H9 (cell line): ENCODE results near the gene LDLRAD4. TPM values are rescaled to one million over a fixed set of nuclear protein-coding genes. Genes with fewer than 3 reads are reported as not detected.

Experiments used
- DNase-seq: peaks from one replicate; pipeline ENCODE4 v3.0.0-alpha.2; 2017
- H2AFZ ChIP-seq: one replicate; pipeline ENCODE4 v1.6.1; 2013; ENCODE audit warnings: mild to moderate bottlenecking, low read length, control low read depth, moderate library complexity
- H2AK5ac ChIP-seq: 2 replicates; pipeline ENCODE4 v1.6.1; 2013; ENCODE audit warnings: low read length, control low read depth, mixed read lengths; ENCODE audit not compliant: insufficient read length
- H2BK120ac ChIP-seq: one replicate; pipeline ENCODE4 v1.6.1; 2013; ENCODE audit warnings: low read depth, mild to moderate bottlenecking, low read length, control low read depth, inconsistent platforms; ENCODE audit not compliant: poor library complexity, severe bottlenecking
- H2BK12ac ChIP-seq: 2 replicates; pipeline ENCODE4 v1.6.1; 2013; ENCODE audit warnings: low read length, control low read depth, mixed read lengths, low read depth; ENCODE audit not compliant: insufficient read length
- H2BK15ac ChIP-seq: 2 replicates; pipeline ENCODE4 v1.6.1; 2013; ENCODE audit warnings: low read depth, low read length, control low read depth
- H2BK20ac ChIP-seq: one replicate; pipeline ENCODE4 v1.6.1; 2013; ENCODE audit warnings: low read depth, mild to moderate bottlenecking, low read length, control low read depth, inconsistent platforms; ENCODE audit not compliant: poor library complexity, severe bottlenecking
- H2BK5ac ChIP-seq: 2 replicates; pipeline ENCODE4 v1.6.1; 2013; ENCODE audit warnings: low read length, control low read depth, mixed read lengths; ENCODE audit not compliant: insufficient read length
- H3K14ac ChIP-seq: 2 replicates; pipeline ENCODE4 v1.6.1; 2013; ENCODE audit warnings: low read length, control low read depth; ENCODE audit not compliant: insufficient read depth
- H3K18ac ChIP-seq: 2 replicates; pipeline ENCODE4 v1.6.1; 2013; ENCODE audit warnings: low read depth, mild to moderate bottlenecking, mixed read lengths, low read length, control low read depth; ENCODE audit not compliant: insufficient read length
- H3K23ac ChIP-seq: 2 replicates; pipeline ENCODE4 v1.6.1; 2013; ENCODE audit warnings: low read length, control low read depth, mixed read lengths, low read depth; ENCODE audit not compliant: insufficient read length
- H3K23me2 ChIP-seq: 2 replicates; pipeline ENCODE4 v1.6.1; 2013; ENCODE audit warnings: low read depth, mild to moderate bottlenecking, mixed read lengths, low read length, control low read depth; ENCODE audit not compliant: insufficient read length, poor library complexity, severe bottlenecking
- H3K27ac ChIP-seq: 2 replicates; pipeline ENCODE4 v1.5.1; 2013; ENCODE audit warnings: low read length, control low read depth, mixed read lengths, low read depth; ENCODE audit not compliant: insufficient read length
- H3K27me3 ChIP-seq: 2 replicates; pipeline ENCODE4 v1.6.1; 2013; ENCODE audit warnings: low read length, control low read depth, inconsistent platforms; ENCODE audit not compliant: insufficient read depth
- H3K4ac ChIP-seq: 2 replicates; pipeline ENCODE4 v1.6.1; 2013; ENCODE audit warnings: low read depth, mild to moderate bottlenecking, control low read depth, inconsistent platforms, low read length, moderate library complexity
- H3K4me1 ChIP-seq: 2 replicates; pipeline ENCODE4 v1.6.1; 2013; ENCODE audit warnings: low read length, control low read depth, inconsistent platforms; ENCODE audit not compliant: insufficient read depth
- H3K4me2 ChIP-seq: 2 replicates; pipeline ENCODE4 v1.6.1; 2013; ENCODE audit warnings: low read length, control low read depth, mixed read lengths; ENCODE audit not compliant: insufficient read length, insufficient read depth
- H3K56ac ChIP-seq: 2 replicates; pipeline ENCODE4 v1.6.1; 2013; ENCODE audit warnings: low read depth, mild to moderate bottlenecking, mixed read lengths, low read length, control low read depth; ENCODE audit not compliant: insufficient read length
- H3K79me1 ChIP-seq: 2 replicates; pipeline ENCODE4 v1.6.1; 2013; ENCODE audit warnings: low read depth, mild to moderate bottlenecking, moderate library complexity, low read length, control low read depth, inconsistent platforms; ENCODE audit not compliant: insufficient read depth, poor library complexity, severe bottlenecking
- H3K79me2 ChIP-seq: 2 replicates; pipeline ENCODE4 v1.6.1; 2013; ENCODE audit warnings: low read length, control low read depth, inconsistent platforms; ENCODE audit not compliant: insufficient read depth
- H3K9ac ChIP-seq: 2 replicates; pipeline ENCODE4 v1.6.1; 2013; ENCODE audit warnings: low read length, control low read depth, mixed read lengths; ENCODE audit not compliant: insufficient read length; ENCODE audit errors: extremely low read depth
- H3K9me3 ChIP-seq: one replicate; pipeline ENCODE4 v1.6.1; 2013; ENCODE audit warnings: low read depth, low read length, inconsistent platforms; ENCODE audit not compliant: control insufficient read depth
- H3T11ph ChIP-seq: one replicate; pipeline ENCODE4 v1.6.1; 2013; ENCODE audit warnings: mild to moderate bottlenecking, low read length, control low read depth, inconsistent platforms
- H4K20me1 ChIP-seq: one replicate; pipeline ENCODE4 v1.6.1; 2013; ENCODE audit not compliant: control insufficient read depth, insufficient read length, insufficient read depth
- H4K5ac ChIP-seq: 2 replicates; pipeline ENCODE4 v1.6.1; 2013; ENCODE audit warnings: low read depth, mild to moderate bottlenecking, mixed read lengths, low read length, control low read depth; ENCODE audit not compliant: insufficient read length
- H4K8ac ChIP-seq: replicated peaks from 2 replicates; pipeline ENCODE4 v1.6.1; 2013; ENCODE audit warnings: low read length, control low read depth, mixed read lengths, low read depth; ENCODE audit not compliant: insufficient read length
- H4K91ac ChIP-seq: 2 replicates; pipeline ENCODE4 v1.6.1; 2013; ENCODE audit warnings: low read depth, mild to moderate bottlenecking, moderate library complexity, mixed read lengths, low read length, control low read depth; ENCODE audit not compliant: insufficient read length
- H3K27ac Mint-ChIP-seq, 3 experiments: 2 replicates in 2 of 3; 3 replicates in 1 of 3; pipeline ENCODE4 v1.8.0; 2020 to 2021; ENCODE audit warnings: mixed read lengths in 3 of 3, mild to moderate bottlenecking in 1 of 3, moderate library complexity in 1 of 3
- H3K27me3 Mint-ChIP-seq: 2 replicates; pipeline ENCODE4 v1.8.0; 2021; ENCODE audit warnings: low read depth, mild to moderate bottlenecking, moderate library complexity, mixed read lengths
- H3K36me3 Mint-ChIP-seq, 3 experiments: 2 replicates in 2 of 3; 3 replicates in 1 of 3; pipeline ENCODE4 v1.8.0; 2020 to 2021; ENCODE audit warnings: low read depth in 3 of 3, mixed read lengths in 3 of 3; ENCODE audit not compliant: insufficient read depth in 1 of 3
- H3K4me1 Mint-ChIP-seq, 2 experiments: 2 replicates each; pipeline ENCODE4 v1.8.0; 2020; ENCODE audit warnings: mixed read lengths in 2 of 2
- H3K4me3 Mint-ChIP-seq, 2 experiments: 2 replicates in 1 of 2; 3 replicates in 1 of 2; pipeline ENCODE4 v1.8.0; 2020 to 2021; ENCODE audit warnings: mild to moderate bottlenecking in 2 of 2, mixed read lengths in 2 of 2, moderate library complexity in 1 of 2
- H3K9me3 Mint-ChIP-seq, 2 experiments: 2 replicates in 1 of 2; 3 replicates in 1 of 2; pipeline ENCODE4 v1.8.0; 2020; ENCODE audit warnings: mild to moderate bottlenecking in 2 of 2, mixed read lengths in 2 of 2, moderate library complexity in 1 of 2
- CTCF ChIP-seq: fragments of 200-600 bp; sonication (generic); conservative IDR thresholded peaks from 3 replicates; pipeline ENCODE4 v1.8.0; 2021; ENCODE audit warnings: antibody characterized with exemption, mild to moderate bottlenecking
- WGBS: extraction: QIAGEN DNeasy Blood & Tissue Kit; methylation state at CpG from one replicate; pipeline ENCODE4 v1.1.7; 2013; ENCODE audit warnings: missing lambda C conversion rate, low lambda C conversion rate, mixed read lengths; ENCODE audit not compliant: insufficient read length; ENCODE audit errors: extremely low coverage; 5-methylcytosine and 5-hydroxymethylcytosine counted together
- total RNA-seq: library from RNA; stranded (reverse); gene quantifications from 2 replicates; pipeline ENCODE4 v1.2.1, GENCODE V29; 2021

Gene LDLRAD4
- total RNA-seq, 1 experiment from 2014 or later = 3.9 TPM

- Histone ChIP-seq H3K14ac (no peak overlapping the region), H3K27me3 (no peaks in the 10 kb centered on the region), H3K27ac (no peak overlapping the region), H2BK120ac (no peak overlapping the region), H4K20me1 (no peaks in the 10 kb centered on the region), H2AK5ac (no peak overlapping the region), H4K5ac (no peak overlapping the region), H4K91ac (no peak overlapping the region), H2BK15ac (no peak overlapping the region), H3K9me3 (no peaks in the 10 kb centered on the region), H3K23ac (no peak overlapping the region), H2AFZ (no peak overlapping the region), H3K23me2 (no peaks in the 10 kb centered on the region), H2BK5ac (no peak overlapping the region), H3K4me1 (no peaks in the 10 kb centered on the region), H2BK20ac (no peak overlapping the region), H3K4me2 (no peak overlapping the region), H3K79me1 (no peaks in the 10 kb centered on the region), H3K9ac (no peak overlapping the region), H3K79me2 (no peaks in the 10 kb centered on the region), H3K56ac (no peak overlapping the region), H2BK12ac (no peak overlapping the region), H3K4ac (no peak overlapping the region), H4K8ac (no peak overlapping the region), H3T11ph (no peak overlapping the region), H3K18ac (no peak overlapping the region)
- no peak overlapping the region for H3K27ac Mint-ChIP-seq
- no CpG with 5 or more reads among the region's 1 CpG for WGBS
- H3K4me3 Mint-ChIP-seq = no peak overlapping the region
- peaks cover 3% of the 10 kb centered on the region for H3K27me3 Mint-ChIP-seq
- peaks cover 4 to 16% (median 5%) of the 10 kb centered on the region in 3 experiments; a peak in 6 of 7 replicates for H3K36me3 Mint-ChIP-seq
- no peak for DNase-seq
- TF ChIP-seq CTCF = no peak
- peaks cover 19 to 22% of the 10 kb centered on the region in 2 experiments for H3K9me3 Mint-ChIP-seq
- H3K4me1 Mint-ChIP-seq = peaks cover 6 to 9% of the 10 kb centered on the region in 2 experiments
Measured at GRCh38 chr18:13330996-13331395, 112.4 kb downstream of the LDLRAD4 start.
